ENCODE data around the gene CDKN2D. TPM values are rescaled to one million over a fixed set of nuclear protein-coding genes. Genes with fewer than 3 reads are reported as not detected.
"Not testable (repeated sequence)": the region's sequence is repeated elsewhere in the genome, so short reads cannot be mapped to it uniquely, and the experiment has no call there.

CDKN2D gene
- polyA plus RNA-seq, 1 donor: 8.5 TPM

- no peak for DNase-seq
Measured at GRCh38 chr19:10553087-10553667, 15.6 kb downstream of the CDKN2D start.

GRCh38 chr19:10552510-10553053 is 16.2 kb downstream of the CDKN2D start:
- DNase-seq: no peak

GRCh38 chr19:10551698-10552301 is 17.0 kb downstream of the CDKN2D start:
- DNase-seq: no peak

- DNase-seq: not testable (repeated sequence)
Measured at GRCh38 chr19:10551006-10551405, 17.8 kb downstream of the CDKN2D start.

GRCh38 chr19:10550336-10550735 is 18.4 kb downstream of the CDKN2D start:
- no peak for DNase-seq

GRCh38 chr19:10549733-10550132 is 19.0 kb downstream of the CDKN2D start:
- no peak for DNase-seq

GRCh38 chr19:10548746-10549276 is 20.0 kb downstream of the CDKN2D start:
- no peak for DNase-seq

- no peak for DNase-seq
Measured at GRCh38 chr19:10546817-10547216, 22.0 kb downstream of the CDKN2D start.

- no peak for DNase-seq
Measured at GRCh38 chr19:10544753-10545251, 24.0 kb downstream of the CDKN2D start.

GRCh38 chr19:10544242-10544752 is 24.5 kb downstream of the CDKN2D start:
- peak; percentile 6 for DNase-seq

- DNase-seq: peak; percentile 71
Measured at GRCh38 chr19:10543420-10544241, 25.1 kb downstream of the CDKN2D start, which contains the start of gene ATG4D. TSS of gene ATG4D (plus strand) at chr19:10543904. CDS start at chr19:10544091, 187 bp downstream.

GRCh38 chr19:10543059-10543419 is 25.7 kb downstream of the CDKN2D start:
- DNase-seq: no peak

- DNase-seq: not testable (repeated sequence)
Measured at GRCh38 chr19:10539016-10539415, 29.8 kb downstream of the CDKN2D start.

GRCh38 chr19:10538204-10538983 is 30.4 kb downstream of the CDKN2D start:
- DNase-seq: no peak

- no peak for DNase-seq
Measured at GRCh38 chr19:10537668-10538067, 31.1 kb downstream of the CDKN2D start.

GRCh38 chr19:10535613-10536012 is 33.2 kb downstream of the CDKN2D start:
- DNase-seq: no peak

- DNase-seq: peak; percentile 17
Measured at GRCh38 chr19:10533646-10534386, 35.0 kb downstream of the CDKN2D start.

- DNase-seq: no peak
Measured at GRCh38 chr19:10532457-10532856, 36.3 kb downstream of the CDKN2D start.

- DNase-seq: not testable (repeated sequence)
Measured at GRCh38 chr19:10526887-10527286, 41.9 kb downstream of the CDKN2D start.

- no peak for DNase-seq
Measured at GRCh38 chr19:10525636-10526035, 43.1 kb downstream of the CDKN2D start.

All from left kidney (tissue), 2 donors.